Nephron (organoid): ENCODE data around the gene ADCYAP1R1.

ENCODE experiments used
- H3K27ac Mint-ChIP-seq, 3 experiments: 2 replicates each; pipeline ENCODE4 v1.8.0; 2020; ENCODE audit warnings: mixed read lengths in 3 of 3, mild to moderate bottlenecking in 2 of 3, moderate library complexity in 1 of 3
- H3K27me3 Mint-ChIP-seq: 2 replicates; pipeline ENCODE4 v1.8.0; 2021; ENCODE audit warnings: low read depth, mild to moderate bottlenecking, moderate library complexity, mixed read lengths
- H3K36me3 Mint-ChIP-seq: 2 replicates; pipeline ENCODE4 v1.8.0; 2020; ENCODE audit warnings: low read depth, mixed read lengths
- H3K4me1 Mint-ChIP-seq: 2 replicates; pipeline ENCODE4 v1.8.0; 2020; ENCODE audit warnings: mixed read lengths
- H3K4me3 Mint-ChIP-seq, 3 experiments: 2 replicates each; pipeline ENCODE4 v1.8.0; 2020; ENCODE audit warnings: mild to moderate bottlenecking in 3 of 3, mixed read lengths in 3 of 3, moderate library complexity in 2 of 3
- H3K9me3 Mint-ChIP-seq: 2 replicates; pipeline ENCODE4 v1.8.0; 2020; ENCODE audit warnings: mixed read lengths
- TF ChIP-seq, protein P1 (sequence below), 3 experiments: fragments of 200-600 bp; sonication (generic); IDR thresholded peaks; one replicate each; pipeline ENCODE4 v1.5.0; 2021; ENCODE audit warnings: antibody characterized with exemption in 3 of 3; ENCODE audit not compliant: unreplicated experiment in 3 of 3

Gene ADCYAP1R1

GRCh38 chr7:31069860-31070555 lies 17.9 kb downstream of the ADCYAP1R1 start:
- no peaks in the 10 kb centered on the region for H3K36me3 Mint-ChIP-seq
- TF ChIP-seq, protein P1, sequence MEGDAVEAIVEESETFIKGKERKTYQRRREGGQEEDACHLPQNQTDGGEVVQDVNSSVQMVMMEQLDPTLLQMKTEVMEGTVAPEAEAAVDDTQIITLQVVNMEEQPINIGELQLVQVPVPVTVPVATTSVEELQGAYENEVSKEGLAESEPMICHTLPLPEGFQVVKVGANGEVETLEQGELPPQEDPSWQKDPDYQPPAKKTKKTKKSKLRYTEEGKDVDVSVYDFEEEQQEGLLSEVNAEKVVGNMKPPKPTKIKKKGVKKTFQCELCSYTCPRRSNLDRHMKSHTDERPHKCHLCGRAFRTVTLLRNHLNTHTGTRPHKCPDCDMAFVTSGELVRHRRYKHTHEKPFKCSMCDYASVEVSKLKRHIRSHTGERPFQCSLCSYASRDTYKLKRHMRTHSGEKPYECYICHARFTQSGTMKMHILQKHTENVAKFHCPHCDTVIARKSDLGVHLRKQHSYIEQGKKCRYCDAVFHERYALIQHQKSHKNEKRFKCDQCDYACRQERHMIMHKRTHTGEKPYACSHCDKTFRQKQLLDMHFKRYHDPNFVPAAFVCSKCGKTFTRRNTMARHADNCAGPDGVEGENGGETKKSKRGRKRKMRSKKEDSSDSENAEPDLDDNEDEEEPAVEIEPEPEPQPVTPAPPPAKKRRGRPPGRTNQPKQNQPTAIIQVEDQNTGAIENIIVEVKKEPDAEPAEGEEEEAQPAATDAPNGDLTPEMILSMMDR (IDR thresholded peaks at IDR 0.05; ENCODE audit: unreplicated experiment in 3 of 3), result no peak
- peaks cover 6% of the 10 kb centered on the region for H3K4me1 Mint-ChIP-seq
- peaks cover 8% of the 10 kb centered on the region for H3K27me3 Mint-ChIP-seq
- no peak overlapping the region for H3K27ac Mint-ChIP-seq
- no peak overlapping the region for H3K4me3 Mint-ChIP-seq
- H3K9me3 Mint-ChIP-seq, result no peaks in the 10 kb centered on the region

DNA sequence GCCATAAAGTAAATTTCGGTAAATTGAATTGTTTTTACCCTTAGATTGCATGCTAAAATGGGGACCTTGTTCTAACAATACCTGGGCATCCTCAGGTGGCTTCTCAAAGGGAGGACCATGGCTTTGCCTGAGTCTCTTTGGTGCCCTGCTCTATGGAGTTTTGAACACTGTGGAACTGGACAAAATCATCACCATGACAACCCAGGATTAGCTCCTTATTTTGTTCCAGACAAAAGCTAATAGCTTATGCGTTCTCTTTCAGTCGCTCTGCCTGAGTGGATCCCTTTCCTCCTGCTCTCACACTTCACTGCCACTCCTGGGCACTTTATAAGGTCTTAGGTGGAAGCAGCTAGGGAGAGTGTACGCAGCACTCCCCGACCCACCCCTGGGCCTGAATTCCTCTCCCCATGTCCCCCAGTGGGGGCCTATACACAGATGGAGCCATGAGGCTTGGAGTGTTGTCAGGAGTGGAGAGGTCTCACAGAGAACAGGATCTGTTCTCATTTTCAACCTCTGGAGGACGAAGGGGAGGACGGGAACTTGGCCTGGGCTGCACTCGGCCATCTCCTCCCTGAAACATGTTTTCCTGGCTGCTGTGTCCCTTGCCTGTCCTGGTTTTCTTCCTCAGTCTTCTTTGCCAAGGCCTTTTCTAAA lies 19.0 kb downstream of the ADCYAP1R1 start:
- Mint-ChIP-seq H3K27me3 (peaks cover 14% of the 10 kb centered on the region), H3K4me1 (peaks cover 6% of the 10 kb centered on the region), H3K36me3 (no peaks in the 10 kb centered on the region), H3K4me3 (no peak overlapping the region), H3K27ac (peak overlapping the region in 2 of 3 experiments; percentile 11 to 32), H3K9me3 (no peaks in the 10 kb centered on the region)
- TF ChIP-seq, protein P1 (IDR thresholded peaks at IDR 0.05; ENCODE audit: unreplicated experiment in 3 of 3), result no peak

- Mint-ChIP-seq H3K4me1 (peaks cover 6% of the 10 kb centered on the region), H3K36me3 (no peaks in the 10 kb centered on the region)
These were observed 19.5 kb downstream of the ADCYAP1R1 start for GRCh38 chr7:31071645-31072029.

DNA sequence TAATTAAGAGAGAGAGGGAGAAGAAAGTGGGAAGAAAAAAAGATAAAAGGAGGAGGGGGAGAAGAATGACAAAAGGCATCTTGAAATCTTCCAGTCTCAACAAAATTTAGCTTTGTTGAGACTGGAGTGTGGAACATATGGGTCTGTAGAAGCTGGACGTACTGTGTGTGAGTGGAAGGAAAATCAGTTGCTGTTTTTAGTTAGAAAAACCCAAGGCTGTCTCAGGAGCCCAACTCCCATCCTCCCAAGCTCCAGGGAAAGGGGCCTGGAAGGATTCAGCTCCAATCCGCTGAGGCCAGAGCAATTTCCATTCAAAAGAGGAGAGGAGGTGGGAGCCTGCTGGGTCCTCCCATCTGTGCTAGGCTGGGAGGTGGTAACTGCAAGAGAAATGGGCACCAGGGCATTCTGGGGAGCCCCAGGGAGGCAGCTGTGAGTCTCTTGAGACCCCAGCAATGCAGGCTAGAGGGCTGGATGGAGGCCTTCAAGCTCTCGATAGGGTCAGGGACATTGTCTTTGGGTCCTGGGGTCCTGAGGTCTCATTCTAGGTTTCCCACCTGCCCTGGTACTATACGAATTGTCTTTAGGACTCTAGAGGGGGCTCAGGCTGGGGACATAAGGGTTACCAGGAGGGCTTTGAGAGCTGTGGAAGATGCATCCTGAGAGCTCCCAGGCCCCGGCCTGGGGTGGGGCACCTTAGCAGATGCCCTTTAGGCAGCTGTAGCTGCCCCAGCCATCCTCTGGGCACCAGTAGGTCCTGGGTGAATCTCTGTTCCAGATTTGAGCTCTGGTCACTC lies 21.4 kb downstream of the ADCYAP1R1 start:
- no peaks in the 10 kb centered on the region for H3K9me3 Mint-ChIP-seq
- H3K4me1 Mint-ChIP-seq, result peaks cover 6% of the 10 kb centered on the region
- H3K27me3 Mint-ChIP-seq, result peaks cover 7% of the 10 kb centered on the region
- TF ChIP-seq, protein P1 (IDR thresholded peaks at IDR 0.05; ENCODE audit: unreplicated experiment in 3 of 3), result no peak
- no peak overlapping the region for H3K27ac Mint-ChIP-seq
- H3K36me3 Mint-ChIP-seq, result no peaks in the 10 kb centered on the region
- H3K4me3 Mint-ChIP-seq, result no peak overlapping the region

More at GRCh38 chr7:31071645-31072029, 19.5 kb downstream of the ADCYAP1R1 start:
- H3K9me3 Mint-ChIP-seq, result no peaks in the 10 kb centered on the region
- peak overlapping the region in 2 of 3 experiments; percentile 11 to 32 for H3K27ac Mint-ChIP-seq
- TF ChIP-seq, protein P1 (IDR thresholded peaks at IDR 0.05; ENCODE audit: unreplicated experiment in 3 of 3), result no peak
- peaks cover 9% of the 10 kb centered on the region for H3K27me3 Mint-ChIP-seq
- no peak overlapping the region for H3K4me3 Mint-ChIP-seq

DNA sequence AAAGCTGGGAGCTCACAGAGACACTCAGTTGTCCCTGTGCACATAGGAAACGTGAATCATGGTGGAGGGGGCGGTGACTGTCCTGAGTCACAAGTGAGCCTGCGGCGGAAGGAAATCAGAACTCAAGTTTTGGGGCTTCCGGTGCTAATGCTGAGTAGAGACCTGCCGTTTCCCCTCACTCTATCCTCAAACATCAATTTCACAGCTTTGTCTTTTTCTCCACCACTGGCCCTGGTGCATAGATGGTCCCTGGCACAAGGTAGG lies 21.9 kb downstream of the ADCYAP1R1 start:
- Mint-ChIP-seq H3K4me3 (no peak overlapping the region), H3K27me3 (peaks cover 7% of the 10 kb centered on the region), H3K27ac (no peak overlapping the region), H3K4me1 (peaks cover 6% of the 10 kb centered on the region), H3K36me3 (no peaks in the 10 kb centered on the region), H3K9me3 (no peaks in the 10 kb centered on the region)
- TF ChIP-seq, protein P1 (IDR thresholded peaks at IDR 0.05; ENCODE audit: unreplicated experiment in 3 of 3), result no peak
